COLO668 (cell line): ENCODE results near the gene PUS10.

Source experiments
- DNase-seq: peaks from one replicate; lab custom pipeline; 2025; ENCODE audit not compliant: unreplicated experiment; lab: John Stamatoyannopoulos, UW

PUS10 gene

GRCh38 chr2:60972889-60973656 is 45.0 kb downstream of the PUS10 start:
- no peak for DNase-seq

GRCh38 chr2:60966507-60967405 is 51.3 kb downstream of the PUS10 start:
- DNase-seq, result no peak

DNA sequence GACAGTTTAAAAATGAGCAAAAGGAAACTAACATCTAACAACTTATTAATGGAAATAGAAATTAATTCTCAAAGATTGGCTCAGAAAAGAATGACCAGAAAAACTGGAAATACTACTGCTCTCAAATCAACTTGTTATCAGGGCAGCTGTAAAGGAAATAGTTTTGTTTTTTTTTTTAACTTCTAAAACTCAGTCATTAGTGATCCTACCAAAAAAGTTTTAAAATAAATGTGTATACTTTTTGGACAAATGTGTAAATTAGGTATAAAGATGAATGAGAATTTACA is 52.6 kb downstream of the PUS10 start:
- no peak for DNase-seq

- DNase-seq, result no peak
These were observed 53.2 kb downstream of the PUS10 start for GRCh38 chr2:60964651-60965498.

DNA sequence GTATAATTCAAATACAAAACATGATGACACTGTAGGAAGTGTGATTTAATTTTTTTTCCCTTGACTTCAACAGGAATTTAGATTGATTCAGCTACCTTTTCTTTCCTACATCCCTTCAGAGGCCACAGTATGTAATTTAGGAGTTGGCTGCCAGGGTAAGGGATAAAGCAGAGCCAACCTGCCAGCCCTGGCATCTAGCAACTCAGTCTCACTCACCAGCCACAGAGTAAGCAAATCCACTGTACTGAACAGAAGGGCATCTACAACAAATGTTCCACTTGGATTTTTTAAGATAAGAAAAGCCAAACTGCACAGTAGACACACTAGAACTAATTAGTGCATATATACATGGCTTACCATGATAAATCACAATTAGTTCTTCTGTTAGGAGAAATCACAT is 54.9 kb downstream of the PUS10 start:
- no peak for DNase-seq

GRCh38 chr2:60962528-60962927 is 55.5 kb downstream of the PUS10 start:
- no peak for DNase-seq

DNA sequence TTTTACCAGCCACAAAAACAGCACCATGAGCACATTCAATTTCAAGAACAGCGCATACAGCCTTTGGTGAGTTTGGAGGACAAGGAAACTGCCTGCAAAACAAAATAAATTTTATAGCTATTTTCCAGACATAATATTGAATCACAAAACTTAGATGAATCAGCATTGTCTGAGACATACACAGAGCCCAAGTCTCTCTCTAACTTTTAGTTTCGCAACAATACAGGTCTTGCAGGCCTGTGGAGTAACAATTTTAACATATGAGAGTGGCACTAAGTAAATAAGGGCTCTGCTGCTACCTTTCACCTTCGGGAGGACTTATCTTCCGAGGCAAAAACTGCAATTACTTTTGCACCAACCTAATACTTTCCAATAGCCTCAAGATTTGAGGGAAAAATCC is 56.6 kb downstream of the PUS10 start:
- DNase-seq, result no peak

DNA sequence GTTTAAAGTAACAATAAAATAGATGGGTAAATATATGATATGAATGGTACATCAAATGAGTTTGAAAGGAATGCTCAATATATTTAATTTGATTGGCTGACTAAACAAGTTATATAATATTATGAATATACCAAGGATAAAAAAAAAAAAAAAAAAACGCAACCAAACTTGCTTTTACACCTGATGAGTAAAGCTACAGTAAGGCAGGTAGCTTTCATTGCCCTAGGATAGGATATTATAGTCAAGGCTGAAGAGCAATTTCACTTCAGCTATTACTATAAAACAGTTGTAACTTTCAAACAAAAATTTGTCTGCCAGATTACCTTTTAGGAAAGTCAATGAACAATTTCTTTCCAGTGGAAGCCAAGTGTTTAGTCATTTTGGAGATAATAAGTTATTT is 57.3 kb downstream of the PUS10 start:
- DNase-seq, result no peak

DNA sequence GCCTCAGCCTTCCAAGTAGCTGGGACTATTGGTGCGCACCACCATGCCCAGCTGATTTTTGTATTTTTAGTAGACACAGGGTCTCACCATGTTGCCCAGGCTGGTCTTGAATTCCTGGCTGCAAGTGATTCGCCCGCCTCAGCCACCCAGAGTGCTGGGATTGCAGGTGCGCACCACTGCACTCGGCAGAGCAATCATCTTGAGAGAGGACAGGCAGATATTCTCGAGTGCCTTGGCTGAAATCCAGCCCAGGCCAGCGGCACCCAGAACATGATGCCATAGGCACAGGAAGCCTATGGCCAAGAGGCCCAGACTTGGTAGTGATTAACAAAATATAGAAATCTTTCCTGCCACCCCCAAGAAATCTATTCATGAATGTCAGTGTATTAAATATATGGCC is 58.6 kb downstream of the PUS10 start:
- DNase-seq, result no peak

DNA sequence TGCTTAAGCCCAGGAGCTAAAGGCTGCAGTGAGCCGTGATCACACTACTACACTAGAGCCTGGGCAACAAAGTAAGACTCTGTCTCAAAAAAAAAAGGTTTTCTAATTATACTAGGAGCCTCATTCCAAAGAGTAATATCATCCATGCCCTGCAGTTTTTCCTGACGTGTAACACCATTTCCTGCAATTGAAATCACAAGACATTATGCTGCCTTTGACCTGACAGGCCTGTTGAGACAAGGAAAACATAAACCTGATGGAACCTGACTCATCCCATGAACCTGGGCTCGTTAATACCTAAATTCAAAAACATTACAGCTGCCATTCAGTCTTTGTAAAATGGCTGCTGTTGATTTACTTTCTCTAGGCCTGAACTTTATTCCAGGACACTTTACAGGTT is 59.3 kb downstream of the PUS10 start:
- no peak for DNase-seq

GRCh38 chr2:60958361-60958760 is 59.7 kb downstream of the PUS10 start:
- no peak for DNase-seq

GRCh38 chr2:60957643-60958042 is 60.4 kb downstream of the PUS10 start:
- DNase-seq, result no peak

DNA sequence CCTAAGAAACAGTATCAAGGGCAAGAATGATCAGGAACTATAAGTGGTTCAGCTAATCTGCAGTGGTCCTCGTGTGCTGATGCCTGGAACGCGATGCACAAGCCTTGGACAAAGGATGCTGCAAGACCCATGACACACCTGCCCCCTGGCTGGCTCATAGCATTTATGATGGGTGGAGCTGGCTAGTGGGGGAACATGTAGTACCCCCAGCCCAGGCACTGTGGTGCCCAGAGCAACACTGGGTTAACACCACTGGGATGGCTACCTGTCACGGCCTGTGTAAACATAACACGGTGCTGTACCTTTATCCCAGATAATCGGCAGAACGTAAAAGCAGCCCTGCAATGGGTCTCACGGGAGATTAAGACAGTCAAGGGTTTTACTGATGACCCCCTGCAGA is 60.8 kb downstream of the PUS10 start:
- no peak for DNase-seq

DNA sequence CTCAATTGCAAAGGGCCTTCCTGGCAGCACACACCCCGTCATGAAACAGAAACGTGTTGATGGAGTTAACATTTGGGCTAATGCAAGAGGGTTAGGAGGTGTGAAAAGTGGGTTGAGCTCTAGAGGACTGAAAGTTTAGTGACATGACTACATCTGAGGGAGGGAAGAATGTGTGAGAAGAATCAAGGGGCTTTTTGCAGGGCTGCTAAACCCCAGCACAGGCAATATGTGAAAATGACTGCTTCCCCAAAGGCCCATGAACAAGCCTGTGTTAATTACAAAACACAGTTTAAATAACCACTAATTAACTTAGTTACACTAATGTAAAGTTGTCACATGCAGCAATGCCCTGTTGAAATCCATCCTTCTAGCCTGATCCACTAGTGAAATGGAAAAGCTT is 63.9 kb downstream of the PUS10 start:
- no peak for DNase-seq

DNA sequence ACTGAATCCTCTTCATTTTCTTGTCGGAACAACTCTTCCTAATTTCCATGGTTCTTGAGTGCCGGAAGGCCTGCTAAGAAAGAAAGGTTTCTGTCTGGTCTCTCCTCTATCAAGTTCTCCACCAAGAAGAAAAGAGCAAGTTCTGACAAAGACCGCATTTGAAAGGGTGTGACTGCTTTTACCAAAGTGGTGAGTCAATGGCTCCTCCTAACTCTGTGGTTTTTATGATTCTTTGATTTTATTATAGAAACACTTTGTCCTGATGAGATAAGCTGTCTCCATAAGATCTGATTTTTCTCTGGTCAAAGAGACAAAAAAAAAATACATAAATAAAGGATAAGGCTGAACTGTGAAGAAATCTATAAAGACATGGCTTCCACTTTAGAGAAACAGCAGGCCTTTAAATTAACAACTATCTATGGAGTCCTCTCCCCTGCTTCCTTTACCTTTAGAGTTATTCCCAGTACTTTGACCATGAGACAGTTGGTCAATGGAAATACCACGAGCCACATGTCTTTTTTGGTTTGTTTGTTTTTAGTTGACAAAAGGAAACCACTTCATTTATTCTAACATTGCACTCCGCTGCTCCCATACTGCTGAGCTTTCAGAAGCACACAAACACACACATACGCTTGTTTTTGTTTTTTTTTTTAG is 69.0 kb downstream of the PUS10 start:
- DNase-seq, result no peak

GRCh38 chr2:60948161-60948560 is 69.9 kb downstream of the PUS10 start:
- no peak for DNase-seq

- no peak for DNase-seq
These were observed 71.0 kb downstream of the PUS10 start for GRCh38 chr2:60947056-60947455.

DNA sequence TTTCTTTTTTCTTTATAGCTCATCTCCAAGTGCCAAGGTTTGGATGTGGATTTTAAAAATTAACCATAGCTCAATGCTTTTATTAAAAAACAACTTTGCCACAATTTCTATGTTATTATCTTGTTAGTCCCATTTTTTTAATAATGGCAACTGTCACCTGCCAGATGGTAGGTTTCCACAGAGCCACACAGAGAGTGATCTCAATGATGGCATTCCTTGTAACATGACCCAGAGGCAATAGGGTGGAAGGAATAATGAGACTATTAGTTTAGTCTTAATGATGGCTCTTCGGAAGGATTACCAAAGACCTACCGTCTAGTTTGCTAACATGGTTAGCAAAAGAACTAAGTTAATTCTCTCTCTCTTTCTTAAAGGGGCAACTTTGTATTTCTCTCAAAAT is 72.7 kb downstream of the PUS10 start:
- DNase-seq, result no peak

DNA sequence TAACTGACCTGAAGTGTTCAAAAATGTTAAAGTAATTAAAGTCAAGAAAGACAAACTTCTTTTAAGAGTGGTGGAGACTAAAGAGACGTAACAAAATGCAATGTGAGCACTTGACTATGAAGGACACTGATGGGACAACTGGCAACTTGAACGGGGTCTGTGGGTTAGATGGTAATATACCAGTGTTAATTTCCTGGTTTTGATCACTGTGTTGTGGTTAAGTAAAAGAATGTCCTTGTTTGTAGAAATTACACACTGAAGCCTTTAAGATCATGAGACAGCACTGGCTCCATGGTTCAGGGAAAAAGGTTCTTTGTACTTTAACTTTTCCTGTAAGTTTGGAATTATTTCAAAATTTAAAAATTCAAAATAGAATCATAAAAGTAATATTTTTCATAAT is 78.4 kb downstream of the PUS10 start:
- no peak for DNase-seq

- no peak for DNase-seq
These were observed 79.8 kb downstream of the PUS10 start for GRCh38 chr2:60938301-60938700.

GRCh38 chr2:60936757-60937156 is 81.3 kb downstream of the PUS10 start:
- DNase-seq, result no peak
